CD14-positive monocyte (primary cell): ENCODE measurements around the gene SLC2A1. TPM values are rescaled to one million over a fixed set of nuclear protein-coding genes. Genes with fewer than 3 reads are reported as not detected.

Source experiments
- DNase-seq, 3 donors: peaks; one replicate each; pipeline ENCODE4 v3.0.0-alpha.2; 2011 to 2022
- H2AFZ ChIP-seq: 2 replicates; pipeline ENCODE4 v1.6.0; 2012; ENCODE audit warnings: mild to moderate bottlenecking, low read depth, low read length, inconsistent platforms; ENCODE audit not compliant: insufficient read depth, poor library complexity, severe bottlenecking
- H3K27ac ChIP-seq, 2 donors: 1 replicate in 1 of 2; 2 replicates in 1 of 2; pipeline ENCODE4 v1.5.1; 2012 to 2013; ENCODE audit warnings: low read length in 2 of 2, control low read depth in 1 of 2, inconsistent platforms in 1 of 2, low read depth in 1 of 2, mild to moderate bottlenecking in 1 of 2
- H3K27me3 ChIP-seq, 2 donors: one replicate each; pipeline versions ENCODE4 v1.6.0 to v1.6.1; 2011 to 2013; ENCODE audit warnings: low read length in 2 of 2; ENCODE audit not compliant: control insufficient read depth in 2 of 2, insufficient read depth in 2 of 2
- H3K36me3 ChIP-seq, 2 donors: replicated peaks in 1 of 2; 1 replicate in 1 of 2; 2 replicates in 1 of 2; pipeline versions ENCODE4 v1.5.1 to v1.6.1; 2012 to 2013; ENCODE audit warnings: low read length in 2 of 2, control low read depth in 1 of 2, inconsistent platforms in 1 of 2, mild to moderate bottlenecking in 1 of 2; ENCODE audit not compliant: insufficient read depth in 2 of 2, control insufficient read depth in 1 of 2
- H3K4me1 ChIP-seq, 2 donors: 1 replicate in 1 of 2; 2 replicates in 1 of 2; pipeline versions ENCODE4 v1.5.1 to v1.6.1; 2012 to 2013; ENCODE audit warnings: low read length in 2 of 2, control low read depth in 1 of 2, inconsistent platforms in 1 of 2, mild to moderate bottlenecking in 1 of 2, moderate library complexity in 1 of 2; ENCODE audit not compliant: insufficient read depth in 2 of 2, control insufficient read depth in 1 of 2
- H3K4me2 ChIP-seq: replicated peaks from 2 replicates; pipeline ENCODE3; 2012; ENCODE audit warnings: low read length, moderate library complexity, mild to moderate bottlenecking; ENCODE audit not compliant: poor library complexity, severe bottlenecking; ENCODE audit errors: extremely low read depth
- H3K4me3 ChIP-seq, 3 experiments: fragments of 200-600 bp in 1 of 3; sonication (generic) in 1 of 3; replicated peaks in 1 of 3; 1 replicate in 2 of 3; 2 replicates in 1 of 3; pipeline ENCODE4 v1.5.1; 2011 to 2013; ENCODE audit warnings: low read length in 3 of 3, mild to moderate bottlenecking in 3 of 3, control low read depth in 2 of 3, low read depth in 2 of 3, inconsistent platforms in 1 of 3, moderate library complexity in 1 of 3
- H3K79me2 ChIP-seq: 2 replicates; pipeline ENCODE4 v1.6.0; 2012; ENCODE audit warnings: mild to moderate bottlenecking, control low read depth, inconsistent platforms, low read length, moderate library complexity; ENCODE audit not compliant: insufficient read depth
- H3K9ac ChIP-seq: 2 replicates; pipeline ENCODE4 v1.6.0; 2017; ENCODE audit warnings: low read length, mild to moderate bottlenecking; ENCODE audit not compliant: insufficient read depth, poor library complexity, severe bottlenecking
- H3K9me3 ChIP-seq, 2 donors: replicated peaks in 1 of 2; 1 replicate in 1 of 2; 2 replicates in 1 of 2; pipeline versions ENCODE4 v1.5.1 to v1.6.1; 2012 to 2013; ENCODE audit warnings: low read length in 2 of 2, control low read depth in 1 of 2; ENCODE audit not compliant: control insufficient read depth in 1 of 2, insufficient read depth in 1 of 2
- H4K20me1 ChIP-seq: 2 replicates; pipeline ENCODE4 v1.6.0; 2012; ENCODE audit warnings: mild to moderate bottlenecking, low read length, control low read depth, moderate library complexity; ENCODE audit not compliant: insufficient read depth
- H3K27ac Mint-ChIP-seq, 7 donors: one replicate each; pipeline ENCODE4 v1.8.0; 2020; ENCODE audit warnings: mild to moderate bottlenecking in 7 of 7, mixed read lengths in 7 of 7, moderate library complexity in 6 of 7, inconsistent platforms in 2 of 7
- H3K27me3 Mint-ChIP-seq, 3 donors: one replicate each; pipeline ENCODE4 v1.8.0; 2021 to 2022; ENCODE audit warnings: low read depth in 3 of 3, mild to moderate bottlenecking in 3 of 3, mixed read lengths in 3 of 3, moderate library complexity in 3 of 3, inconsistent platforms in 1 of 3
- H3K36me3 Mint-ChIP-seq, 2 donors: one replicate each; pipeline ENCODE4 v1.8.0; 2020; ENCODE audit warnings: mixed read lengths in 2 of 2, inconsistent platforms in 1 of 2, mild to moderate bottlenecking in 1 of 2
- H3K4me1 Mint-ChIP-seq: one replicate; pipeline ENCODE4 v1.8.0; 2020; ENCODE audit warnings: mild to moderate bottlenecking, mixed read lengths
- H3K4me3 Mint-ChIP-seq, 2 donors: one replicate each; pipeline ENCODE4 v1.8.0; 2020; ENCODE audit warnings: mild to moderate bottlenecking in 2 of 2, mixed read lengths in 2 of 2, moderate library complexity in 1 of 2
- H3K9me3 Mint-ChIP-seq, 7 donors: one replicate each; pipeline ENCODE4 v1.8.0; 2020 to 2022; ENCODE audit warnings: mixed read lengths in 7 of 7, mild to moderate bottlenecking in 6 of 7, moderate library complexity in 6 of 7, inconsistent platforms in 2 of 7
- CTCF ChIP-seq: fragments of 200-600 bp; IDR thresholded peaks from one replicate; pipeline ENCODE4 v1.8.0; 2022; ENCODE audit warnings: antibody characterized with exemption, mild to moderate bottlenecking
- WGBS: methylation state at CpG from one replicate; pipeline ENCODE4 v1.1.5; 2013; ENCODE audit warnings: missing lambda C conversion rate; ENCODE audit not compliant: insufficient coverage; 5-methylcytosine and 5-hydroxymethylcytosine counted together
- intact Hi-C, 2 donors: fragments of 100-400 bp; cut with micrococcal nuclease; formaldehyde crosslinking; loops; one replicate each; pipeline versions ENCODE4 v1.15.0 to v1.15.1; 2023
- polyA plus RNA-seq, 3 donors: library from polyadenylated mRNA; depleted of rRNA in 1 of 3; unstranded in 2 of 3; stranded (reverse) in 1 of 3; fragments of 300-500 nt in 2 of 3; fragments of >200 nt in 1 of 3; fragmentation: Illumina TruSeq in 2 of 3; gene quantifications; 1 replicate in 2 of 3; 2 replicates in 1 of 3; pipeline ENCODE4 v1.2.3, GENCODE V29; 2012 to 2021

Gene SLC2A1
- polyA plus RNA-seq, 3 donors: 0.56 to 5.0 (median 0.71) TPM

GRCh38 chr1:42888013-42888633 lies 70.5 kb downstream of the SLC2A1 start:
- H3K36me3 ChIP-seq: no peaks in the 10 kb centered on the region
- no peak overlapping the region for H3K27ac ChIP-seq
- no peaks in the 10 kb centered on the region for H4K20me1 ChIP-seq
- Mint-ChIP-seq H3K27me3 (peaks cover 0 to 6% (median 5%) of the 10 kb centered on the region in 3 donors), H3K36me3 (no peaks in the 10 kb centered on the region), H3K27ac (no peak overlapping the region), H3K9me3 (peaks cover 0 to 10% (median 3%) of the 10 kb centered on the region in 7 donors), H3K4me3 (no peak overlapping the region), H3K4me1 (no peaks in the 10 kb centered on the region)
- no peak for TF ChIP-seq CTCF
- WGBS: 93% methylated on average over 26 of the region's 31 CpGs
- H3K9ac ChIP-seq: no peak overlapping the region
- H3K27me3 ChIP-seq: no peaks in the 10 kb centered on the region
- H3K79me2 ChIP-seq: no peaks in the 10 kb centered on the region
- DNase-seq: no peak
- no peaks in the 10 kb centered on the region for H3K9me3 ChIP-seq
- H2AFZ ChIP-seq: no peak overlapping the region
- H3K4me1 ChIP-seq: no peaks in the 10 kb centered on the region
- no peak overlapping the region for H3K4me2 ChIP-seq
- H3K4me3 ChIP-seq: no peak overlapping the region
- intact Hi-C loops: no loop called here

GRCh38 chr1:42887366-42887765 lies 71.3 kb downstream of the SLC2A1 start:
- H3K9me3 ChIP-seq: no peaks in the 10 kb centered on the region
- no peak overlapping the region for H3K4me2 ChIP-seq
- H4K20me1 ChIP-seq: no peaks in the 10 kb centered on the region
- no peak overlapping the region for H3K9ac ChIP-seq
- no peaks in the 10 kb centered on the region for H3K4me1 ChIP-seq
- H3K79me2 ChIP-seq: no peaks in the 10 kb centered on the region
- Mint-ChIP-seq H3K4me3 (no peak overlapping the region), H3K4me1 (no peaks in the 10 kb centered on the region), H3K27me3 (peaks cover under 1 to 6% (median 6%) of the 10 kb centered on the region in 3 donors), H3K27ac (no peak overlapping the region), H3K36me3 (no peaks in the 10 kb centered on the region), H3K9me3 (peaks cover 0 to 10% (median 3%) of the 10 kb centered on the region in 7 donors)
- H3K27me3 ChIP-seq: no peaks in the 10 kb centered on the region
- H2AFZ ChIP-seq: no peak overlapping the region
- WGBS: 96% methylated on average over 20 of the region's 20 CpGs
- intact Hi-C loops: no loop called here
- no peak overlapping the region for H3K4me3 ChIP-seq
- DNase-seq: no peak
- no peaks in the 10 kb centered on the region for H3K36me3 ChIP-seq
- TF ChIP-seq CTCF: no peak
- no peak overlapping the region for H3K27ac ChIP-seq
